ENCODE measurements around the gene GCGR. TPM values are rescaled to one million over a fixed set of nuclear protein-coding genes. Genes with fewer than 3 reads are reported as not detected.

Gene GCGR
- total and polyA plus RNA-seq, 2 donors (not counting 1 experiment from before 2014, with no cell fraction given), result not detected

DNA sequence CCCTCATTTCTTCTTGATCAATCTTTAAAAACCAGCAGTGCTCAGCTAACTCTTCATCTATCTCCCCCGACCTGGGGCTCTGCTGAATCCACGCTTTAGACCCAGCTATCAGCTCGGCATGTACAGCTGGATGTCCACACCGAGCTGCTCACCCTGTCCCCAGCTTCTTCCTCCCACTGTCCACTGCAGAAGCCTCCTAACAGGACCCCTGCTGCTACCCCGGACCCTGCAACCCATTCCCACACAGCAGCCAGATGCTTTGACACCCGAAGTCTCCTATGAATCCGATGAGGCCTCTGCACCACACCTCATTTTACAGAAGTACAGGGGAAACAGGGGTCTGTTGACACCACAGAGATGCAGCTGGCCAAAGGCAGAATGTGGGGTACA lies 13.8 kb downstream of the GCGR start:
- Histone ChIP-seq H3K9ac (ENCODE audit: low read length) (no peak overlapping the region), H3K9me3 (ENCODE audit: control extremely low read depth in 1 of 3, control insufficient read depth in 2 of 3, insufficient read depth in 1 of 3, low read length in 2 of 3) (no peaks in the 10 kb centered on the region), H3K4me1 (ENCODE audit: control insufficient read depth in 2 of 2, insufficient read depth in 2 of 2, low read length in 2 of 2) (no peaks in the 10 kb centered on the region), H3K27me3 (replicated peaks in 1 of 4; ENCODE audit: control extremely low read depth in 1 of 4, control insufficient read depth in 3 of 4, insufficient read depth in 4 of 4, low read length in 3 of 4) (no peaks in the 10 kb centered on the region), H3K27ac (ENCODE audit: low read length in 2 of 2) (no peak overlapping the region), H3K4me3 (ENCODE audit: control extremely low read depth in 1 of 5, extremely low read depth in 1 of 5, insufficient read depth in 1 of 5, low read depth in 2 of 5, low read length in 4 of 5) (no peak overlapping the region), H2AFZ (ENCODE audit: insufficient read depth, low read depth, low read length, poor library complexity, severe bottlenecking) (no peak overlapping the region), H3K79me2 (ENCODE audit: control insufficient read depth, insufficient read depth, low read length) (no peaks in the 10 kb centered on the region), H4K20me1 (ENCODE audit: control insufficient read depth, insufficient read depth, low read length, poor library complexity, severe bottlenecking) (no peaks in the 10 kb centered on the region), H3K4me2 (replicated peaks; ENCODE audit: low read depth, low read length, poor library complexity, severe bottlenecking) (no peak overlapping the region), H3K36me3 (replicated peaks in 1 of 2; ENCODE audit: control extremely low read depth in 1 of 2, control insufficient read depth in 1 of 2, extremely low read depth in 1 of 2, insufficient read depth in 2 of 2, low read length in 1 of 2) (peaks cover 0 to 5% of the 10 kb centered on the region in 2 experiments)
- CTCF ChIA-PET, result no interaction called here
- POLR2A ChIA-PET, result no interaction called here
- WGBS (ENCODE audit: insufficient coverage), result 49% methylated on average over 4 of the region's 7 CpGs
- no peaks in the 10 kb centered on the region for H3K4me1 Mint-ChIP-seq
- ATAC-seq (ENCODE audit: low read depth) (no peak), DNase-seq (no peak)
- TF ChIP-seq EZH2 (IDR thresholded peaks at IDR 0.05; ENCODE audit: borderline replicate concordance, insufficient read depth, low read depth, low read length, poor library complexity, severe bottlenecking), result no peak
- TF ChIP-seq, protein P1, sequence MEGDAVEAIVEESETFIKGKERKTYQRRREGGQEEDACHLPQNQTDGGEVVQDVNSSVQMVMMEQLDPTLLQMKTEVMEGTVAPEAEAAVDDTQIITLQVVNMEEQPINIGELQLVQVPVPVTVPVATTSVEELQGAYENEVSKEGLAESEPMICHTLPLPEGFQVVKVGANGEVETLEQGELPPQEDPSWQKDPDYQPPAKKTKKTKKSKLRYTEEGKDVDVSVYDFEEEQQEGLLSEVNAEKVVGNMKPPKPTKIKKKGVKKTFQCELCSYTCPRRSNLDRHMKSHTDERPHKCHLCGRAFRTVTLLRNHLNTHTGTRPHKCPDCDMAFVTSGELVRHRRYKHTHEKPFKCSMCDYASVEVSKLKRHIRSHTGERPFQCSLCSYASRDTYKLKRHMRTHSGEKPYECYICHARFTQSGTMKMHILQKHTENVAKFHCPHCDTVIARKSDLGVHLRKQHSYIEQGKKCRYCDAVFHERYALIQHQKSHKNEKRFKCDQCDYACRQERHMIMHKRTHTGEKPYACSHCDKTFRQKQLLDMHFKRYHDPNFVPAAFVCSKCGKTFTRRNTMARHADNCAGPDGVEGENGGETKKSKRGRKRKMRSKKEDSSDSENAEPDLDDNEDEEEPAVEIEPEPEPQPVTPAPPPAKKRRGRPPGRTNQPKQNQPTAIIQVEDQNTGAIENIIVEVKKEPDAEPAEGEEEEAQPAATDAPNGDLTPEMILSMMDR (IDR thresholded peaks at IDR 0.05), result no peak
- intact Hi-C loops (cut with micrococcal nuclease), result no loop called here
- H3K9me3 Mint-ChIP-seq (ENCODE audit: insufficient read depth), result no peaks in the 10 kb centered on the region
- peaks cover 13% of the 10 kb centered on the region for H3K27me3 Mint-ChIP-seq
- no peak overlapping the region for H3K4me3 Mint-ChIP-seq
- H3K27ac Mint-ChIP-seq, result no peak overlapping the region

DNA sequence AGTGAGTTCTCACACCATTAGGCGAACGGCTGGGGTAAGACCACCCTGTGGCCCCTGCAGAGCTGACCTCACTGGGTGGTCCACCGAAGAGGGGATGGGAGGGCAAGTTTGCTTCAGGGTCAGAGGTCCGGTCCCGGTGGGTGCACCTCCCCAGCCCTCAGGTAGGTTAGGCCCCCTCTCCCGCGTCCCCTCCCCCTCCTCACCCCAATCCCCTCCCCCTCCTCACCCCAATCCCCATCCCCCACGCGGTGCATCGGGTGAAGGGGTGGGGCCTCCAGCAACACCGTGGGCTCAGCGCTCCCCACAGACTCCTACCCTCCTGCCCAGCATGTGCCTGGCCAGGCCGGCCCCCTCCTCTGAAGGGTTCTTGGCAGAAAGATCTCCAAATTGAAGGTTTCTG lies 15.8 kb downstream of the GCGR start:
- Mint-ChIP-seq H3K9me3 (ENCODE audit: insufficient read depth) (no peaks in the 10 kb centered on the region), H3K4me3 (no peak overlapping the region), H3K27me3 (peaks cover 13% of the 10 kb centered on the region), H3K27ac (no peak overlapping the region), H3K4me1 (no peaks in the 10 kb centered on the region)
- 50% methylated on average over 1 of the region's 13 CpGs for WGBS (ENCODE audit: insufficient coverage)
- H3K9me3 ChIP-seq (ENCODE audit: control extremely low read depth in 1 of 3, control insufficient read depth in 2 of 3, insufficient read depth in 1 of 3, low read length in 2 of 3), result no peaks in the 10 kb centered on the region
- H3K36me3 ChIP-seq (replicated peaks in 1 of 2; ENCODE audit: control extremely low read depth in 1 of 2, control insufficient read depth in 1 of 2, extremely low read depth in 1 of 2, insufficient read depth in 2 of 2, low read length in 1 of 2), result peaks cover 0 to 11% of the 10 kb centered on the region in 2 experiments
- H3K4me1 ChIP-seq (ENCODE audit: control insufficient read depth in 2 of 2, insufficient read depth in 2 of 2, low read length in 2 of 2), result no peaks in the 10 kb centered on the region
- H3K4me2 ChIP-seq (replicated peaks; ENCODE audit: low read depth, low read length, poor library complexity, severe bottlenecking), result no peak overlapping the region
- no peak overlapping the region for H3K27ac ChIP-seq (ENCODE audit: low read length in 2 of 2)
- no peak overlapping the region for H3K4me3 ChIP-seq (ENCODE audit: control extremely low read depth in 1 of 5, extremely low read depth in 1 of 5, insufficient read depth in 1 of 5, low read depth in 2 of 5, low read length in 4 of 5)
- intact Hi-C loops (cut with micrococcal nuclease), result no loop called here
- POLR2A ChIA-PET, result no interaction called here
- no peak for TF ChIP-seq EZH2 (IDR thresholded peaks at IDR 0.05; ENCODE audit: borderline replicate concordance, insufficient read depth, low read depth, low read length, poor library complexity, severe bottlenecking)
- H4K20me1 ChIP-seq (ENCODE audit: control insufficient read depth, insufficient read depth, low read length, poor library complexity, severe bottlenecking), result peaks cover 11% of the 10 kb centered on the region
- H3K79me2 ChIP-seq (ENCODE audit: control insufficient read depth, insufficient read depth, low read length), result no peaks in the 10 kb centered on the region
- DNase-seq (no peak), ATAC-seq (ENCODE audit: low read depth) (no peak)
- no peak overlapping the region for H3K9ac ChIP-seq (ENCODE audit: low read length)
- CTCF ChIA-PET, result no interaction called here
- no peak overlapping the region for H2AFZ ChIP-seq (ENCODE audit: insufficient read depth, low read depth, low read length, poor library complexity, severe bottlenecking)
- no peaks in the 10 kb centered on the region for H3K27me3 ChIP-seq (replicated peaks in 1 of 4; ENCODE audit: control extremely low read depth in 1 of 4, control insufficient read depth in 3 of 4, insufficient read depth in 4 of 4, low read length in 3 of 4)

Measured in B cell (primary cell).